HL-60 (cell line): Measurements from ENCODE around the gene HOXD8.

Experiments
- DNase-seq, 2 experiments: peaks; one replicate each; pipeline ENCODE4 v3.0.0-alpha.2; 2010 to 2020; ENCODE audit warnings: low read depth in 1 of 2, low spot score in 1 of 2
- H3K27ac ChIP-seq: fragments of 250-450 bp; sonication (Bioruptor Pico); replicated peaks from 2 replicates; pipeline ENCODE4 v1.5.1; 2020; ENCODE audit warnings: mild to moderate bottlenecking, moderate library complexity
- H3K27me3 ChIP-seq: fragments of 250-450 bp; sonication (Bioruptor Pico); 2 replicates; pipeline ENCODE4 v1.5.1; 2021; ENCODE audit warnings: mild to moderate bottlenecking, moderate library complexity; ENCODE audit not compliant: insufficient read depth, poor library complexity, severe bottlenecking
- H3K4me3 ChIP-seq: replicated peaks from 2 replicates; pipeline ENCODE4 v1.5.1; 2011; ENCODE audit warnings: mild to moderate bottlenecking, control low read depth, low read length; ENCODE audit not compliant: insufficient read depth
- GABPA ChIP-seq: IDR thresholded peaks from 2 replicates; pipeline ENCODE4 v1.6.1; 2012; ENCODE audit warnings: low read depth
- POLR2AphosphoS5 ChIP-seq: IDR thresholded peaks from 2 replicates; pipeline ENCODE4 v1.6.1; 2012; ENCODE audit warnings: low read depth
- SPI1 ChIP-seq: IDR thresholded peaks from 2 replicates; pipeline ENCODE4 v1.6.1; 2012; ENCODE audit warnings: low read depth, mild to moderate bottlenecking, borderline replicate concordance
- TF ChIP-seq, protein P1 (sequence below): IDR thresholded peaks from 2 replicates; pipeline ENCODE4 v1.6.1; 2012; ENCODE audit warnings: low read depth; ENCODE audit not compliant: insufficient replicate concordance
- TF ChIP-seq, protein P2 (sequence below): IDR thresholded peaks from one replicate; pipeline ENCODE4 v1.5.1; 2011; ENCODE audit warnings: low read length, control low read depth, inconsistent platforms; ENCODE audit not compliant: insufficient read depth

The HOXD8 gene

DNA sequence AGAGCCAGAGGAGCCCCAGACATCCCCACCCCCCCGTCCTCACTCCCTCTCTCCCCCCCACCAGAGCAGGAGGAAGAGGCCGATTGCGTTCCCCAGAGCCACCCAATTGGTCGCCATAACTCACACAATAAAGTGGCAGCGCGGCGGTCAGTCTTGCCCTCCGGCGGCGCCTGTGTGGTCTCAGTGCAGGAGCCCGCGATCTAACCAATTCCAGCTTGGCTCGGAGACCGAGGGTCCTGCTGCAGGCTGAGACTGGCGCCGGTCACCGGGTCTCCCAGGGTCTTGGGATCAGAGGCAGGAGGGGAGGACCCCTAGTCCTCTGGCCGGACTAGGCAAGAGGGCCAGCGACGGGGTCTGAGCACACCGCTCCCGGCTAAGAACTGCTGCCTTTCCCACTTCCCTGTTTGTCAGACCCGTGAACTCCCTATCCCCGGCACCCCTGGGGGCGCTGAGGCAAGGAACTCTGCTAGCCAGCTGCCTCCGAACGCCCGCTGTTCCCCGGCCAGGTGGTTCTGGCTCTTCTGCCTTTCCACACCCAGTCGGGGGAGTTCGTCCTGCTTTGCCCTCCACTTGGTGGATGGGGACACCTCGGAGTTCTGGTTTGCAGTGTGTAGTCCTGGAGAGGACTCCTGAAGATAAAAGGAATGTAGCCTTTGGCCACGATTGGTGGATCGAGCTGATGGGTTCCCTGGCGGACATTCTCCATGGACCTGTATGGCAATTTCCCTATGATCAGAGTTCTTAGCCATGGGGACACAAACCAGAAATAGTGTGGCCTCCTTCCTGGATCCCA, 30.9 kb upstream of the HOXD8 start:
- no peak for TF ChIP-seq SPI1
- TF ChIP-seq, protein P1, sequence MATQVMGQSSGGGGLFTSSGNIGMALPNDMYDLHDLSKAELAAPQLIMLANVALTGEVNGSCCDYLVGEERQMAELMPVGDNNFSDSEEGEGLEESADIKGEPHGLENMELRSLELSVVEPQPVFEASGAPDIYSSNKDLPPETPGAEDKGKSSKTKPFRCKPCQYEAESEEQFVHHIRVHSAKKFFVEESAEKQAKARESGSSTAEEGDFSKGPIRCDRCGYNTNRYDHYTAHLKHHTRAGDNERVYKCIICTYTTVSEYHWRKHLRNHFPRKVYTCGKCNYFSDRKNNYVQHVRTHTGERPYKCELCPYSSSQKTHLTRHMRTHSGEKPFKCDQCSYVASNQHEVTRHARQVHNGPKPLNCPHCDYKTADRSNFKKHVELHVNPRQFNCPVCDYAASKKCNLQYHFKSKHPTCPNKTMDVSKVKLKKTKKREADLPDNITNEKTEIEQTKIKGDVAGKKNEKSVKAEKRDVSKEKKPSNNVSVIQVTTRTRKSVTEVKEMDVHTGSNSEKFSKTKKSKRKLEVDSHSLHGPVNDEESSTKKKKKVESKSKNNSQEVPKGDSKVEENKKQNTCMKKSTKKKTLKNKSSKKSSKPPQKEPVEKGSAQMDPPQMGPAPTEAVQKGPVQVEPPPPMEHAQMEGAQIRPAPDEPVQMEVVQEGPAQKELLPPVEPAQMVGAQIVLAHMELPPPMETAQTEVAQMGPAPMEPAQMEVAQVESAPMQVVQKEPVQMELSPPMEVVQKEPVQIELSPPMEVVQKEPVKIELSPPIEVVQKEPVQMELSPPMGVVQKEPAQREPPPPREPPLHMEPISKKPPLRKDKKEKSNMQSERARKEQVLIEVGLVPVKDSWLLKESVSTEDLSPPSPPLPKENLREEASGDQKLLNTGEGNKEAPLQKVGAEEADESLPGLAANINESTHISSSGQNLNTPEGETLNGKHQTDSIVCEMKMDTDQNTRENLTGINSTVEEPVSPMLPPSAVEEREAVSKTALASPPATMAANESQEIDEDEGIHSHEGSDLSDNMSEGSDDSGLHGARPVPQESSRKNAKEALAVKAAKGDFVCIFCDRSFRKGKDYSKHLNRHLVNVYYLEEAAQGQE: no peak
- TF ChIP-seq, protein P2, sequence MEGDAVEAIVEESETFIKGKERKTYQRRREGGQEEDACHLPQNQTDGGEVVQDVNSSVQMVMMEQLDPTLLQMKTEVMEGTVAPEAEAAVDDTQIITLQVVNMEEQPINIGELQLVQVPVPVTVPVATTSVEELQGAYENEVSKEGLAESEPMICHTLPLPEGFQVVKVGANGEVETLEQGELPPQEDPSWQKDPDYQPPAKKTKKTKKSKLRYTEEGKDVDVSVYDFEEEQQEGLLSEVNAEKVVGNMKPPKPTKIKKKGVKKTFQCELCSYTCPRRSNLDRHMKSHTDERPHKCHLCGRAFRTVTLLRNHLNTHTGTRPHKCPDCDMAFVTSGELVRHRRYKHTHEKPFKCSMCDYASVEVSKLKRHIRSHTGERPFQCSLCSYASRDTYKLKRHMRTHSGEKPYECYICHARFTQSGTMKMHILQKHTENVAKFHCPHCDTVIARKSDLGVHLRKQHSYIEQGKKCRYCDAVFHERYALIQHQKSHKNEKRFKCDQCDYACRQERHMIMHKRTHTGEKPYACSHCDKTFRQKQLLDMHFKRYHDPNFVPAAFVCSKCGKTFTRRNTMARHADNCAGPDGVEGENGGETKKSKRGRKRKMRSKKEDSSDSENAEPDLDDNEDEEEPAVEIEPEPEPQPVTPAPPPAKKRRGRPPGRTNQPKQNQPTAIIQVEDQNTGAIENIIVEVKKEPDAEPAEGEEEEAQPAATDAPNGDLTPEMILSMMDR: no peak
- TF ChIP-seq POLR2AphosphoS5: no peak
- no peak for TF ChIP-seq GABPA
- Histone ChIP-seq H3K4me3 (no peak overlapping the region), H3K27ac (no peak overlapping the region), H3K27me3 (peaks cover 83% of the 10 kb centered on the region)
- no peak for DNase-seq

DNA sequence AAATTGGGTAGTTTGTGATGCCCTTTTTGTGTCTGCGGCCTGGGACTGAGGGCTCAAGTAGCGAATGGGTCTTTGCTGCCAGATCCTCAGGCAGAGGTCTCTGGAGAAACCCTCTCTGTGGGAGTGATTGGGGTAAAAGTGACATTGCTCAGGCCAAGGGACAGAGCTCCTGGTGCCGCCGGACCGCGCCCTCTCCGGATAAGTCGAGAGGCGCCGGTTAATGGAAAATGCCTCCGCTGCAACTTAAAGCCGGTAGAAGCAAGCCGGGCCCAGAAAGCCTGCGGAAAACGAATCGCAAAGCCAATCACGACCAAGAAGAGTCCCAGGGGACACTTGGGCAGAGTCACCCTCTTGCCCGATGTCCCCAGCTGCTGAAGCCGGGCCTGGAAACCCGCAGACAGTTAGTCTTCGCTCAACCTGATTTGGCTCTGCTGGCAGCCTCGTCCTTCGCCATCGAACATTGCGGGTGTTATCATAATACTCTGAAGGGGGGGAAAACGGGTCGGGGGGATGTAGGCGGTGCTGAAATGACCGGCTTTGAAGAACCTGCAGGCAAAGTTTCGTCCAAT, 30.3 kb upstream of the HOXD8 start:
- no peak for TF ChIP-seq GABPA
- no peak for TF ChIP-seq POLR2AphosphoS5
- TF ChIP-seq, protein P2: no peak
- TF ChIP-seq, protein P1: no peak
- TF ChIP-seq SPI1: no peak
- H3K27me3 ChIP-seq: peaks cover 82% of the 10 kb centered on the region
- no peak overlapping the region for H3K27ac ChIP-seq
- no peak overlapping the region for H3K4me3 ChIP-seq
- DNase-seq: no peak

DNA sequence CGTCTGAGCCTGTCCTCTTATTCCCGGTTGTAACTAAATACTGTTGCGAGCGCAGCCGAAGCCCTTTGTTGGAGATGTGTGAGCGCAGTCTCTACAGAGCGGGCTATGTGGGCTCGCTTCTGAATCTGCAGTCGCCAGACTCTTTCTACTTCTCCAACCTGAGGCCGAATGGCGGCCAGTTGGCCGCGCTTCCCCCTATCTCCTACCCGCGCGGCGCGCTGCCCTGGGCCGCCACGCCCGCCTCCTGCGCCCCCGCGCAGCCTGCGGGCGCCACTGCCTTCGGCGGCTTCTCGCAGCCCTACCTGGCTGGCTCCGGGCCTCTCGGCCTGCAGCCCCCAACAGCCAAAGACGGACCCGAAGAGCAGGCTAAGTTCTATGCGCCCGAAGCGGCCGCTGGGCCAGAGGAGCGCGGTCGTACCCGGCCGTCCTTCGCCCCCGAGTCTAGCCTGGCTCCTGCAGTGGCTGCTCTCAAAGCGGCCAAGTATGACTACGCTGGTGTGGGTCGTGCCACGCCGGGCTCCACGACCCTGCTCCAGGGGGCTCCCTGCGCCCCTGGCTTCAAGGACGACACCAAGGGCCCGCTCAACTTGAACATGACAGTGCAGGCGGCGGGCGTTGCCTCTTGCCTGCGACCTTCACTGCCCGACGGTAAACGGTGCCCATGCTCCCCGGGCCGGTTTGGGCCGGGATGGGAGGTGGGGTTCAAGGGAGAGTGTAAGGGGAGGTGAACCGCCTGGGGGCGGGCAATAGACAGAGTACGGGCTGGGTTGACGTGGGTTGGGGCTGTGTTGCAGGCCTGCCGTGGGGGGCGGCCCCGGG, 29.6 kb upstream of the HOXD8 start, which contains the start of gene HOXD12:
Gene HOXD12 (plus strand): TSS at position 68 of the 819 bp plus-strand sequence. CDS start 7 bp downstream, at position 75.
- peaks cover 82% of the 10 kb centered on the region for H3K27me3 ChIP-seq
- no peak within 1 kb of the TSS for H3K4me3 ChIP-seq

More for the DNA sequence above, 29.6 kb upstream of the HOXD8 start, which contains the start of gene HOXD12:
- no peak for DNase-seq
- TF ChIP-seq, protein P2: no peak
- TF ChIP-seq SPI1: no peak
- TF ChIP-seq, protein P1: no peak
- TF ChIP-seq GABPA: no peak
- no peak for TF ChIP-seq POLR2AphosphoS5
- H3K27ac ChIP-seq: no peak within 1 kb of the TSS
